ENCODE results near the gene NTM.
"Not testable (repeated sequence)": the region's sequence is repeated elsewhere in the genome, so short reads cannot be mapped to it uniquely, and the experiment has no call there.

The NTM gene

GRCh38 chr11:132365650-132366049 is 995.2 kb downstream of the NTM start:
- no peaks in the 10 kb centered on the region for H3K27me3 Mint-ChIP-seq (ENCODE audit: low read depth)
- H3K36me3 Mint-ChIP-seq (ENCODE audit: low read depth): no peaks in the 10 kb centered on the region
- H3K4me1 Mint-ChIP-seq (ENCODE audit: low read depth): peaks cover 9% of the 10 kb centered on the region
- no peak overlapping the region for H3K4me3 Mint-ChIP-seq
- no peak for DNase-seq (ENCODE audit: low spot score)
- H3K27ac Mint-ChIP-seq: no peak overlapping the region
- H3K9me3 Mint-ChIP-seq: peaks cover 22% of the 10 kb centered on the region

- no peak overlapping the region for H3K4me3 Mint-ChIP-seq
Measured at GRCh38 chr11:132367293-132367692, 996.9 kb downstream of the NTM start.

GRCh38 chr11:132370114-132370513 is 999.7 kb downstream of the NTM start:
- not testable (repeated sequence) for H3K27ac Mint-ChIP-seq; H3K36me3 Mint-ChIP-seq (ENCODE audit: low read depth)

More at GRCh38 chr11:132367293-132367692, 996.9 kb downstream of the NTM start:
- H3K36me3 Mint-ChIP-seq (ENCODE audit: low read depth): no peaks in the 10 kb centered on the region
- H3K9me3 Mint-ChIP-seq: peaks cover 22% of the 10 kb centered on the region
- DNase-seq (ENCODE audit: low spot score): no peak
- no peak overlapping the region for H3K27ac Mint-ChIP-seq
- no peaks in the 10 kb centered on the region for H3K27me3 Mint-ChIP-seq (ENCODE audit: low read depth)
- peaks cover 6% of the 10 kb centered on the region for H3K4me1 Mint-ChIP-seq (ENCODE audit: low read depth)

GRCh38 chr11:132373405-132374143 is 1003.2 kb downstream of the NTM start:
- H3K27me3 Mint-ChIP-seq (ENCODE audit: low read depth): no peaks in the 10 kb centered on the region
- DNase-seq (ENCODE audit: low spot score): no peak
- no peaks in the 10 kb centered on the region for H3K36me3 Mint-ChIP-seq (ENCODE audit: low read depth)
- no peak overlapping the region for H3K27ac Mint-ChIP-seq
- peaks cover 6% of the 10 kb centered on the region for H3K4me1 Mint-ChIP-seq (ENCODE audit: low read depth)
- H3K9me3 Mint-ChIP-seq: peaks cover 4% of the 10 kb centered on the region
- H3K4me3 Mint-ChIP-seq: no peak overlapping the region

More at GRCh38 chr11:132370114-132370513, 999.7 kb downstream of the NTM start:
- not testable (repeated sequence) for H3K27me3 Mint-ChIP-seq (ENCODE audit: low read depth); H3K4me1 Mint-ChIP-seq (ENCODE audit: low read depth); H3K9me3 Mint-ChIP-seq; DNase-seq (ENCODE audit: low spot score); H3K4me3 Mint-ChIP-seq

- no peaks in the 10 kb centered on the region for H3K36me3 Mint-ChIP-seq (ENCODE audit: low read depth)
- no peak overlapping the region for H3K4me3 Mint-ChIP-seq
- no peak overlapping the region for H3K27ac Mint-ChIP-seq
- DNase-seq (ENCODE audit: low spot score): no peak
- H3K4me1 Mint-ChIP-seq (ENCODE audit: low read depth): no peaks in the 10 kb centered on the region
- peaks cover 25% of the 10 kb centered on the region for H3K9me3 Mint-ChIP-seq
- no peaks in the 10 kb centered on the region for H3K27me3 Mint-ChIP-seq (ENCODE audit: low read depth)
Measured at GRCh38 chr11:132379540-132379939, 1009.1 kb downstream of the NTM start.

Measured in T-helper 2 cell treated with Interferon-gamma antibody and Interleukin-4, amounts not matched to agents 5 μg/mL and 100 μg/mL, for 36 hours (primary cell).